ENCODE results near the gene MSANTD3. TPM values are rescaled to one million over a fixed set of nuclear protein-coding genes. Genes with fewer than 3 reads are reported as not detected.
"Not testable (repeated sequence)": the region's sequence is repeated elsewhere in the genome, so short reads cannot be mapped to it uniquely, and the experiment has no call there.

Gene MSANTD3
- total RNA-seq, 1 donor from 2014 or later, result 26.4 TPM

GRCh38 chr9:100432736-100433135 lies 5.8 kb downstream of the MSANTD3 start:
- Mint-ChIP-seq H3K27ac (peak overlapping the region; percentile 55), H3K27me3 (no peaks in the 10 kb centered on the region), H3K36me3 (peaks cover 17% of the 10 kb centered on the region), H3K4me1 (ENCODE audit: unreplicated experiment) (peaks cover 31% of the 10 kb centered on the region), H3K9me3 (no peaks in the 10 kb centered on the region), H3K4me3 (peak overlapping the region; percentile 12)
- DNase-seq (ENCODE audit: extremely low spot score, unreplicated experiment), result no peak
- TF ChIP-seq CTCF (conservative IDR thresholded peaks at IDR 0.05), result no peak

- H3K4me1 Mint-ChIP-seq (ENCODE audit: unreplicated experiment), result peaks cover 14% of the 10 kb centered on the region
- H3K9me3 Mint-ChIP-seq, result no peaks in the 10 kb centered on the region
- DNase-seq (ENCODE audit: extremely low spot score, unreplicated experiment), result no peak
- TF ChIP-seq CTCF (conservative IDR thresholded peaks at IDR 0.05), result no peak
- H3K4me3 Mint-ChIP-seq, result no peak overlapping the region
- H3K27ac Mint-ChIP-seq, result no peak overlapping the region
- peaks cover 11% of the 10 kb centered on the region for H3K36me3 Mint-ChIP-seq
- no peaks in the 10 kb centered on the region for H3K27me3 Mint-ChIP-seq
Observed at GRCh38 chr9:100436571-100436970, 9.6 kb downstream of the MSANTD3 start.

- peak; percentile 73 for DNase-seq (ENCODE audit: extremely low spot score, unreplicated experiment)
- TF ChIP-seq CTCF (conservative IDR thresholded peaks at IDR 0.05), result peak; percentile 92
- Mint-ChIP-seq H3K36me3 (peaks cover 14% of the 10 kb centered on the region), H3K27me3 (no peaks in the 10 kb centered on the region), H3K27ac (no peak overlapping the region), H3K4me1 (ENCODE audit: unreplicated experiment) (peaks cover 10% of the 10 kb centered on the region), H3K4me3 (no peak overlapping the region), H3K9me3 (no peaks in the 10 kb centered on the region)
Observed at GRCh38 chr9:100437860-100438805, 11.2 kb downstream of the MSANTD3 start.

GRCh38 chr9:100440071-100440470 lies 13.1 kb downstream of the MSANTD3 start:
- Mint-ChIP-seq H3K36me3 (peaks cover 14% of the 10 kb centered on the region), H3K27ac (peak overlapping the region; percentile 46), H3K4me1 (ENCODE audit: unreplicated experiment) (peaks cover 10% of the 10 kb centered on the region), H3K9me3 (no peaks in the 10 kb centered on the region), H3K4me3 (no peak overlapping the region), H3K27me3 (no peaks in the 10 kb centered on the region)
- no peak for TF ChIP-seq CTCF (conservative IDR thresholded peaks at IDR 0.05)
- no peak for DNase-seq (ENCODE audit: extremely low spot score, unreplicated experiment)

- Mint-ChIP-seq H3K27ac (peak overlapping the region; percentile 46), H3K36me3 (peaks cover 14% of the 10 kb centered on the region)
- H3K27me3 Mint-ChIP-seq; DNase-seq (ENCODE audit: extremely low spot score, unreplicated experiment); H3K4me1 Mint-ChIP-seq (ENCODE audit: unreplicated experiment); H3K9me3 Mint-ChIP-seq; H3K4me3 Mint-ChIP-seq: not testable (repeated sequence)
Observed at GRCh38 chr9:100440487-100440886, 13.5 kb downstream of the MSANTD3 start.

GRCh38 chr9:100441911-100442361 lies 15.0 kb downstream of the MSANTD3 start:
- Mint-ChIP-seq H3K4me1 (ENCODE audit: unreplicated experiment) (peaks cover 10% of the 10 kb centered on the region), H3K27ac (no peak overlapping the region), H3K9me3 (no peaks in the 10 kb centered on the region), H3K36me3 (peaks cover 25% of the 10 kb centered on the region), H3K4me3 (no peak overlapping the region), H3K27me3 (no peaks in the 10 kb centered on the region)
- no peak for TF ChIP-seq CTCF (conservative IDR thresholded peaks at IDR 0.05)
- DNase-seq (ENCODE audit: extremely low spot score, unreplicated experiment), result no peak

Measured in type B pancreatic cell (in vitro differentiated cells).